HG03066 (cell line): ENCODE data around the gene TMEM106C.

Experiments
- ATAC-seq: cut with Tn5 transposase; IDR thresholded peaks from one replicate; pipeline ENCODE4 v1.9.1; 2021; ENCODE audit warnings: low read depth; ENCODE audit not compliant: unreplicated experiment

Gene TMEM106C

DNA sequence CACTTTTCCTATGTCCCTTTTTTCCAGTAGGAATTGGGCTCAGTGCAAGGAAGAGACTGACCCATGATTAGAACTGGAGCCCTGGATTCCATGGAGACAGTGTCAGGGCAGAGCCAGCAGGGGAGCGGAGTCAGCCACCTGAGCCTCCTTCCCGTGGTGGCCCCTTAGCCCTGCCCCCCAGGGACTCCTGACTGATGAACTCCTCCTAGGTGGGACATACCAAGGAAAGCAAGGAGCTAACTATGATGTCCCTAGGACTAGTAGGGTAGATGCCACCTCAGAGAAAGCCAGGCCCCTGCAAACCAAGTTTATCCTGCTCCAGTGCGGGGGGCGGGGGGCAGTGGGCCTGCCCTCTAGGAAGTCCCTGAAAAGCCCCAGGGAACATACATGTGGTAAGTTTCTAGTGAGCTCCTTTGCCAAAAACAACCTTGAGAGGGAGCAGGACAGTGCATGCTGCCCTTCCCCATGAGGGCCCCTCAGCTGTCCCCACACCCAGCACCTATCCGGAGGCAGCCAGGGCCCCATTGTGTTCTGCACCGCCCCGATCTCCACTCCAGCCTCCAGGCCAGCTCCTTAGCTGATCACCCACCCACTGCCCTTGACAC, 47.1 kb downstream of the TMEM106C start:
- ATAC-seq, result no peak

DNA sequence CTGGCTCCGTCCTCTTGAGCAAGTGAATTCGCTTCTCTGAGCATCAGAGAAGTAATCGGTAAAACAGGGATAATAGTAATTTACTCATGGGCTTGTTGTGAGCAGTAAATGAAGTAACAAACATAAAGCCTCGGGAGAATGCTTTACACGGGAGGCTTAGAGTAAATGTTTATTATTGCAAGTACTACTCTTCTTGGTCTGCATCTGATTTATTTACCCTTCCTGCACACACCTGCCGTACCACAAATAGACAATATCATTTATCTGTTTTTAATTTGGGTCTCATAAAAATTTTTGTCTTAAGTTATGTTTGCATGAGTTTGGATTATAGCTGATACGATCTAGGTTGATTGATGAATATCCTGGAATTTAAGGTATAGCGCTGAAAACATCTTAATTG, 48.7 kb downstream of the TMEM106C start:
- ATAC-seq, result no peak

GRCh38 chr12:48013287-48013686, 49.9 kb downstream of the TMEM106C start:
- no peak for ATAC-seq

- no peak for ATAC-seq
These were observed 51.7 kb downstream of the TMEM106C start for GRCh38 chr12:48015129-48015528.

DNA sequence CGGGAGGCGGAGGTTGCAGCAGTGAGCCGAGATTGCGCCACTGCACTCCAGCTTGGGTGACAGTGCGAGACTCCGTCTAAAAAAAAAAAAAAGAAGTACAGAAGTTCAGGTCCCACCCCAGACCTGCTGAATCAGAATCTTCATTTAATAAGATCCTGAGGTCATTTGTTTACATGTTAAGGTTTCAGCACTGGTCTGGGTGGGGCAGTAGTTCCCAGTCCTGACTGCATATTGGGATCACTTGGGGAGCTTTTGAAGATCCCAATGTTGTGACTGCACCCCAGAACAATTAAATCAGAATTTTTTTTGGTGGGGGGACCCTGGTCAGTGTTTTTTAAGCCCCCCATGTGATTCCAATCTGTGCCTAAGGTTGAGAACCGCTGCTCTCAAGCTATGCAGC, 52.6 kb downstream of the TMEM106C start:
- no peak for ATAC-seq

DNA sequence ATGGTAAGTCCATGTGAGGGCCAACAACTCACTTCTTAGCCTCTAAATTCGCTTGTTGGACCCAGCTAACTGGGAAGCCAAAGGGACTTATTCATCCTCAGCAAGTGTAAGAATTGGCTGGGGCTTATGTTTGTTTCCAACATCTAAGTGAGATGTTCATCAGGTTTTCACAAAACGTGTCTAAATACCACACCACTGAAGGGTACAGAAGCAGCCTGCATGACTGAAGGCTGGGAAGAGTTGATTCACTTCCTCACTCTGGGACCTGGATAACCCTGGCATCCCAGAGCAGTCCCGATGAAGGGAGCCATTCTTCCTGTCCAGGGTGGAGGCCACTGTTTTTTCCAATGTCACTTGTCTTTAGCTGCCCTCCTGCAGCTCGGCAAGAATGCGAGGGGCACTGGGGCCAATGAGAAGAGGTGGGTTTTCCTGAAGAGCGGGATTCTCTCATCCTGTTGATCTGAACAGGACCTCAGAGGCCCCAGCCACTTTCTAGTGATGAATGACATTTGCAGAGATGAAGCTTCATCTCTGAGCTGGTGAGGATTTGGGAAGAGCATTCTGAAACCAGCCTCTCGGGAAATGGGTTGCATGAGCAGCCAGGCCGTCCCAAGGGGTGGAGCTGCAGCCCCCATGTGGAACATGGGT, 53.1 kb downstream of the TMEM106C start:
- no peak for ATAC-seq

GRCh38 chr12:48017496-48017895, 54.1 kb downstream of the TMEM106C start:
- no peak for ATAC-seq

DNA sequence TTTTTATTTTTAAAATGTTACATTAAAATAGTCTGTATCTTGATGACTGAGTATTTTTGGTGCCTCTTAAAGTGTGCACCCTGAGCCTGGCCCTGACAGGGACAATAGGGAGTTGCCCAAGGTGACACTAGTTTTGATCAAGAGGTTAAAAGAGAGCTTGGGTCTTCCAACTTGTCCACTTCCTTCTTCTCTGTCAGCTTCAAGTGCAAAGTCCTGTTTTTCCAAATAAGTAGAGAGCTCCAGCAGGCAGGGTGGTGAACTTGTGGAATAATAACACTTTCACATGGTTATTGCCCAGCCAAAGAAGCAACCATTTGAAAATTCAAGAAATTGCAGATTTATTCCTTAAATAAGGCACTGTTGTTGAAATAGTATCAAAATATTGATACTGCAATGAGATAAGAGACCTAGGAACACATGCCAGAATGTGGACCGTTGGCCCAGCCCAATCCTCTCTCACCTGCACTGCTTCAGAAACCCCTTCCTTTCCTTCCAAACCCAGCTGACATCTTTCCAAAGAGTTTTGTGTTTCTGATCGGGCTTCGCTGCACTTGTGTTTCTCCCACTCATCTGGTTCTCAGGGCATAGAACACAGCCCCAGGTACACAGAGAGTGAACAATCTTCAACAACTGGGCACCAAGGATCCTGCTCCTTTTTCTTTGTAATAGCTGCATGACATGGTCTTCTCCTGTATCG, 54.7 kb downstream of the TMEM106C start:
- ATAC-seq, result no peak
